ENCODE data around the gene SORBS2.

SORBS2 gene

GRCh38 chr4:185797596-185798338, 14.2 kb downstream of the SORBS2 start:
- no peak for DNase-seq (ENCODE audit: low read depth)
- TF ChIP-seq CTCF (conservative IDR thresholded peaks at IDR 0.05; ENCODE audit: control insufficient read depth, insufficient read depth, low read depth, low read length), result no peak
- H3K4me3 ChIP-seq (ENCODE audit: control insufficient read depth, low read depth, low read length), result no peak overlapping the region

- H3K4me3 ChIP-seq (ENCODE audit: control insufficient read depth, low read depth, low read length), result no peak overlapping the region
- TF ChIP-seq CTCF (conservative IDR thresholded peaks at IDR 0.05; ENCODE audit: control insufficient read depth, insufficient read depth, low read depth, low read length), result no peak
- DNase-seq (ENCODE audit: low read depth), result no peak
These were observed 15.0 kb downstream of the SORBS2 start for GRCh38 chr4:185797018-185797417.

GRCh38 chr4:185796176-185796575, 15.8 kb downstream of the SORBS2 start:
- H3K4me3 ChIP-seq (ENCODE audit: control insufficient read depth, low read depth, low read length), result no peak overlapping the region
- TF ChIP-seq CTCF (conservative IDR thresholded peaks at IDR 0.05; ENCODE audit: control insufficient read depth, insufficient read depth, low read depth, low read length), result no peak
- no peak for DNase-seq (ENCODE audit: low read depth)

- TF ChIP-seq CTCF (conservative IDR thresholded peaks at IDR 0.05; ENCODE audit: control insufficient read depth, insufficient read depth, low read depth, low read length), result no peak
- H3K4me3 ChIP-seq (ENCODE audit: control insufficient read depth, low read depth, low read length), result no peak overlapping the region
- no peak for DNase-seq (ENCODE audit: low read depth)
These were observed 17.4 kb downstream of the SORBS2 start for GRCh38 chr4:185794637-185795036.

GRCh38 chr4:185793716-185794115, 18.3 kb downstream of the SORBS2 start:
- TF ChIP-seq CTCF (conservative IDR thresholded peaks at IDR 0.05; ENCODE audit: control insufficient read depth, insufficient read depth, low read depth, low read length), result no peak
- DNase-seq (ENCODE audit: low read depth), result no peak
- no peak overlapping the region for H3K4me3 ChIP-seq (ENCODE audit: control insufficient read depth, low read depth, low read length)

- H3K4me3 ChIP-seq (ENCODE audit: control insufficient read depth, low read depth, low read length), result no peak overlapping the region
- TF ChIP-seq CTCF (conservative IDR thresholded peaks at IDR 0.05; ENCODE audit: control insufficient read depth, insufficient read depth, low read depth, low read length), result no peak
- DNase-seq (ENCODE audit: low read depth), result no peak
These were observed 18.9 kb downstream of the SORBS2 start for GRCh38 chr4:185793116-185793485.

Data from fibroblast of mammary gland (primary cell).